Stimulated activated CD4-positive, alpha-beta T cell treated with anti-CD3 and anti-CD28 coated beads, Interleukin-1b, Interleukin-23, amount 100 ng/mL, for 4 hours (primary cell): ENCODE data around the gene SUCLG2.
"Not testable (repeated sequence)": the region's sequence is repeated elsewhere in the genome, so short reads cannot be mapped to it uniquely, and the experiment has no call there.

Experiments
- DNase-seq, 2 donors: peaks; one replicate each; pipeline ENCODE4 v3.0.0-alpha.2; 2020; ENCODE audit warnings: low read depth in 2 of 2

The SUCLG2 gene

DNA sequence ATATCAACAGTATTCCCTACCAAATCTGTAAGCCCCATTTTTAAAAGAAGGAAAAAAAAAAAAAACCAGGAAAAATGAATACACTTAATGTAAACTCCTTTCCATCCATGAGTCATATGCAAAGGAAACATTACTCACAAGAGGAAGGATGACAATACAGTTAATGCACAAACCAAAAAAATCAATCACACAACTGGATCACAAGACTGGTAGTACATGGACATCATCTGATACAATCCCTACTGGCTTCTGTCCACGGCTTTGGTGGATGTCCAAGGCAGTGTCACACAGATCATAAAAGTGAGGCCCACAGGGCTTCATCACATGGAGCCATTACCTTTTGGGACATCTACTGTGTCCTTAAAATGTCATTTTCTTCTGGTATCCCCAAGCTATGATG lies 44.0 kb downstream of the SUCLG2 start:
- no peak for DNase-seq

DNA sequence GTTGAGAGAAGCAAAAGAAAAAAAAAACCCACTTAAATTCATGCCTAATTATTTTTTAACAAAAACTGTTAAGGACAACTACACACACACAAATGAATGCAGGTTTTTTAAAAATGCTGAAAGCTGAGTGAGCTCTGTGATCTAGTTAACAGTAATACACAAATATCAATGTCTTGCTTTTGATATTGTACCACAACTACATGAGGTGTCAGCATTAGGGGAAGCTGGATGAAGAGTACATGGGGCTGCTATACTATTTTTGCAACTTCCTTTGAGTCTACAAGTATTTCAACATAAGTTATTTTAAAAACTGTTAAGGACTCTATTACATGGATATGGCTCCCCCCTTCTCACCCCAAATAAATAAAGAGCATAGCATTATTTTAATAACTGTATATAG lies 44.7 kb downstream of the SUCLG2 start:
- no peak for DNase-seq

DNA sequence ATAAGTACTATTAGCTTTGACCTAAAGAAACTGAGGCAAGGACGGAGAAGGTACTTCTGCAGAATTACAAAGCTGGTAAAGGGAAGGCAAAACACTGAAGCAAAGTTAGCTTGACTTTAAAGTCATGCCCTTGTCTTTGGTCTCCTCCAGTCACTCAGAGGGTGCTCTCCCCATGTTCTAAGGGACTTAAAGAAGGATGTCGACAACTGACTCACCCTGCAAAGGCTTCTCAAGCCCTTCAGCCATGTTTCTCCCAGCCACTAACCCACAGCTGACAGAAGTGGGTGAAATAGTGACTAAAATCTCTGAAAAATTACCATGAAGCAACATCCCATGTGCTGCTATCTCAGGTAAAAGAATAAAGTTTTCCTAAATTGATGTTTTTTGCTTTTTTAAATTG lies 46.4 kb downstream of the SUCLG2 start:
- no peak for DNase-seq

DNA sequence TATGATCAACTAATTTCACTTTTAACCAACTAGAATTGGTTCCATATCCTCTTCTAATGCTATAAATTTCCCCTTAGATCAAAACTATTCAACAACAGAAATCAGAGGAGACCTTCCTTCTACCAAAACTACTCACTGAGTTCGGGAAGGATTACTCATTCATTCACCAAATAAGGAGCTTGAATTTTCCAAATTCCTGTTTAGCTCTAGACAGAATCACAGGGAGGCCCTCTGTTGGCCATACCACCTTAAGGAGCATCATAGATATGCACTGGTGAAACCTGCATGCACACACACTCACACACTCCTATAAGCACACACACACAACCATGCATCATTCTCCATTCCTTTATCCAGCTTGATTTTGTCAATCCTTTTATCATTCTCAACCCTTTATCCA lies 49.0 kb downstream of the SUCLG2 start:
- no peak for DNase-seq

DNA sequence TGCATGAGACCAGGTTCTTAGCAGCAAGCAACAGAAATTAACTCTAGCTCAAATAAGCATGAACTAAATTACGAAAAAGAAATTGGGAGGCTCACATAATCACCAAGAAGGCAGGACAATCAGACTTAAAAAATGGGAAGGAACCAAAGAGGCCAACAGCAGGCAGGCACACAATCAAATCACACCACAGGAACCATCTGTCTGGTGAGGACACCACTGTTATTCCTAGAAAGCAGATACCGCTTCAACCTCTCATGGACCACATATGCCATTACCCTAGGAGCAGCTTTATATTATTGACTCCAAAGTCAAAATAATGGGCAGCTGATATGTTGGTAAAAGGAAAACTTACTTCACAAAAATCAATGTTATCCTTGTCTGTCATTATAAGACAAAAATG lies 51.6 kb downstream of the SUCLG2 start:
- no peak for DNase-seq

DNA sequence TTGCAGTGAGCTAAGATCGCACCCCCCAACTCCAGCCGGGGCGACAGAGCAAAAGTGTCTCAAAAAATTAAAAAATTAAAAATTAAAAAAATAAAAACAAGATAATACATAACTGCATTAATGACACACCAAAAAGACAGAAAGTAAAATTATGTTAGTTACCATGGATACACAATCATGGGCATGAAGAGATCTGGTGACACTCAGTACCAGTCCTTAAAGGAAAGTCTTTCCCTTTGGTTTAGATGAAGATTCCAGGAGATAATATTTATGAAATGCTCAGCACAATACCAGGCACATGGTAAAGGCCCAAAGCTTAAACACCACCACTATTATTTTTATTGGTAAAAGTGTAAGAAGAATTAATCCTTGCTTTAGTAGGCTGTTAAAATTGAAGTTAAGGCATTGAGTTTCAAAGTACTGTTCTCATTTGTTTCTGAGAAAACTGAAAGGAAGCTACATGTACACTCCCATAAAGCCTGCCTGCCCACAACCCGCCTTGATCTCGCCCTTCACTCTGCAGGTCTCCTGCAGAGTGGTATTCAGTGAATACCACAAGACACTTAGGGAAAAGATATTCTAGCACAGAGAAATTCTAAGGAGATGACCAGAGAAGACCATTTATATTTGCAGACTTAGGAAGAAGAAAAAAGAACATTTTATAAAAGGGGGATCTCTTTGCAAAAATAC lies 52.3 kb downstream of the SUCLG2 start:
- DNase-seq = no peak

DNA sequence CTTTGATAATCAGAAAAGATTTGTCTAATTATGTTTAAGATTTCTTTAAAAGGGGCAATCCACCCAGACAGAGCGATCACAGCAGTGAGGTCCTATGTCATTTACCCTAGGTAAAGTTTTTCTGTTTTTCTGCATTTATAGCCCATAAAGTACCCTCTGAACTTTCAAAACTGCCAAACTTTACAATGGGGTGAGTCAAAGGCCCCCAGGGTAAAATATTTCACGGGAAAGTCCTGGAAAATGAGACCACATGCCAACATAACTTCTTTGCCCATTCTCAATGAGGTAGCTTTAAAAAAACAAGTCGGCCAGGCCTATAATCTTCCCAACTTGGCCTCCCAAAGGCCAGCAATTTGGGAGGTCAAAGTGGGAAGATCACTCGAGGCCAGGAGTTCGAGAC lies 53.0 kb downstream of the SUCLG2 start:
- DNase-seq = no peak

DNA sequence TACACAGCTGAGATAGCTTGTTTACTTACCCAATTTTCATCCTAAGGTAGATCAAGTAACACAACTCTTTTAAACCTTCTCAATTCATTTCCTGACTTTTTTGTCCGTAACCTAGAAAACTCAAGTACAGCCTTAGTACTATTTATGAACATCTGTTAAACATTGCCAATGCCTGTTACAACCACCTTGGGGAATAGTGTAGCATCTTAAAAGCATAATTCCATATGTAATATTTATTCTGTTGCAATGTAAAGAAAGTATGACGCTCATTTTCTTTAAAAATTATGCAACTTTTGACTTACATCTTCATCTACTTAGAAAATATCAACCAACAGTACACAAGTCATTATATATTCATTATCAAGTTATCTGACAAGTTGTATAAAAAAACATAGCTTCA lies 54.6 kb downstream of the SUCLG2 start:
- DNase-seq = no peak

DNA sequence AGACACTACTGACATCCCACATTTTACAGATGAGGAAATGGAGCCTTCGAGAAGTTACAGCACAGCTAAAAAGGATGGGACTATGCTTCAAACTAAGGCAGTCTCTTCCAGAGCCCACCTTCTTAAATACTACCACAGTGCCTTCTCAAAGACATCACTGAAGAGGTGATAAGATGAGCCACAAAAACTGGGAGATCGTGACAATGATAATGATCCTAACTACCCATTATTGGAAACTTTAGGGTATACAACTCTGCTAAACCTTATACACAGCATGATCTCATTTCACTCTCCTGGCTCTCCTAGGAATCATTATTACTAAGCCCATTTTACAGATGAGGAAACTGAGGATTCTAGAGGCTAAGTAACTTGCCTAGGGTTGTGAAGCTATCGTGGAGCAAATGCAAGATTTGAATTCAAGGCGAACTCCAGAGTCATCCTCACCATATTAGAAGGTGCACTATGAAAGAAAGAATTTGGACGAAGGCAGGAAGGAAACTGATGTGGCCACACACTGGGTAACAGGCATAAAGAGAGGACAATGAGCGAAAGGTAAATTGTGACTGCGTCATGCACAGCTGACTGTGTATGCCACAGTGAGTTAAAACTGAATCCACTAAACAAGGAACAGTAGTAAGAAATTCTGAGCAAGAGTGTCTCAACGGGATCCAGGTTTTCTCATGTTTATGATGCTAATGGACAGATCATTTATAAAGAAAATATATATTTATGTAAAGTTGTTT lies 55.4 kb downstream of the SUCLG2 start:
- no peak for DNase-seq

DNA sequence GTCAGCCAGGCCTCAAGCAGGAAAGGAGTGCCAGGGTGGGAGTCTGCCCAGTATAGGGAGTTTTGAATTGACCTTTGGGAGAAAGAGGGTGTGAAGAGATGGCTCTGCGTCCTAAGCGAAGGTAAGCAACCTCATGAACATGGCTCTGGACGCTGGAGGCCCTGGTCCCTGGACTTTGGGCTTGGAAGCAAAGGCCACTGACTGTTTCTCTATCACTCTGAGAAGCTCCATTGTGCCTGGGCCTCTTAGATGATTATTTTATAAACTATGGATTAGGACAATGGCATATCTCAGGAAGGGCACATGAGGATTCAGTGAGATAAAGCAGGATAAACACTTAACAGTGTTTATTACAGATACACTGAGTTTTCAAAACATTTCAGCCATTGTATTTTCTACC lies 59.0 kb downstream of the SUCLG2 start:
- DNase-seq = no peak

DNA sequence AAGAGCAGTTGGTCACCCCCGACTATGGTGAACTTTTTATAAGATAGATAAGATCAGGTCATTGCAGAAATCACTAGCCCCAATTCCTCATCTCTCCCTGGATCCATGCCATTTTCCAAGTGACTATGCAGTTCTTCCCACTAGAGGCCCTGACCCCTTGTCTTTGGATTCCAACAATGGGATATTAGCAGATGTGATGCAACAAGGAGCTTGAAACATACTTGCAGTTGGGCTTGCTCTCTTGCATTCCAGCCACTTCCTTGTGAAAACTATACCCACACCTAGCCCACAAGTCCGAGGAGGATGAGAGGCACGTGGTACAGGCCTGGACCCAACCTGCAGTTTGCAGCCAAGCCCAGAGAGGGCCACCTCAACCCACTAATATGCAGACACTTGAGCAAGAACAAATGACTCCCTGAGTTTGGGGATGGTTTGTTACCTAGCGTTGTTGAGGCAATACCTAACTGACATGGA lies 60.6 kb downstream of the SUCLG2 start:
- DNase-seq = no peak

DNA sequence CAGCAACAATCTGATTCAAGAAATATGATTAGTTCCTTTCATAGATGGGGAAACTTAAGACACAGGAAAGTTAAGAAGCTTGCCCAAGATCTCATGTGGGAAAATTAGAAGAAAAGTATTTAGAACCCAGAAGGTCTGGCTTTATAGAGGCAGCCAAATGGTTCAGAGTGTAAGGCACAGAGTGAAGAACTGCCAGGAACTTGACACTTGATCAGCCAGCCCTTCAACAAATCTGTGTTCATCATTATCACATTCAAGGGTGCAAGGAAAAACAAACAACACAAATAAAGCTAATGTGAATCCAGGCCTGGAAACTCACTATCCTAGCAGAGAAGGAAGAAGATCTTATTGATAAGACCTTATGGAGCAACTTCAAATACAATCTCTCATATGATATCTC lies 62.4 kb downstream of the SUCLG2 start:
- DNase-seq = no peak

DNA sequence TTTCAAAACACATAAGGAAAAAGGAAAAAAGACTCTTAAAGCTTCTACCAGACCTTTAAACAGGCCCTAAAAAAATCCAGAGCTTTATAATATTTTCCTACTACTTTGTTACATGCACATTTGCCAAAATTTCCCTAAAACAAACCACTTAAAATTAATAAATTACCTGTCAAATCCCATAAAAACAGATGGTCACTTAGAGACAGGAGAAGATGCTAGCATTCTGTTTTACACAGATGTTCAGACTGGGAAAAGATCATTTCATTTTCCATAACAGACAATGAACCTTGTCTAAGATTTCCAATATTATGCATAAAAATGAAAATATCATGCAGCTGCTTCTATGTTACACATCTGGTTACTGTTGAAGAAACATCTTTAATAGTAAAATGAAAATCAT lies 66.6 kb downstream of the SUCLG2 start:
- DNase-seq = no peak

DNA sequence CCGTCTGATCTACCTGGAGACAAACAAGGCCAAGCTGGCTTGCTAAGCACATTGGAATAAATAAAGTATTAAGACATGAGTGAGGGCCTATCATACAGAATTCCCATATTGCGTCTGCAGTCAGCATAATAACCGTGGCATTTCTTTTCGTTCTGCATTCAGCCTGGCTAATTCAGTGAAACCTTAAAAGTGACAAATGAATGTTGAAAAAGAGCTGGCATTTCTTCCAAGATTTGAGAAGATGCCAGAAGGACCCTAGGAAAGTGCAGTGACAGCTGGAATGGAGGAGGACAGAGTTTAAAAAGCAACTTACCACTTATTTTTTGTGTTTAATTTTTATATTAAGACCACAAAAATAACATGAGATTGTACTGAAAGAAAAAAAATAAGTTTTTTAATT lies 67.1 kb downstream of the SUCLG2 start:
- no peak for DNase-seq

DNA sequence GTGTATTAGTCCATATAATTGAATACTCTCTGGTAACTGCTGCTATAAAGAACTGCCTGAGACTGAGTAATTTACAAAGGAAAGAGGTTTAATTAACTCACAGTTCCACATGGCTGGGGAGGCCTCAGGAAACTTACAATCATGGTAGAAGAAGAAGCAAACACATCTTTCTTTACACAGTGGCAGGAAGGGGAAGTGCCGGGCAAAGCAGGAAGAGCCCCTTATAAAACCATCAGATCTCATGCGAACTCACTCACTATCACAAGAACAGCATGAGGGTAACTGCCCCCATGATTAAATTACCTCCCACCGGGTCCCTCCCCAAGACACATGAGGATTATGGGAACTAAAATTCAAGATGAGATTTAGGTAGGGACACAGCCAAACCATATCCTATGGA lies 69.8 kb downstream of the SUCLG2 start:
- DNase-seq = not testable (repeated sequence)

DNA sequence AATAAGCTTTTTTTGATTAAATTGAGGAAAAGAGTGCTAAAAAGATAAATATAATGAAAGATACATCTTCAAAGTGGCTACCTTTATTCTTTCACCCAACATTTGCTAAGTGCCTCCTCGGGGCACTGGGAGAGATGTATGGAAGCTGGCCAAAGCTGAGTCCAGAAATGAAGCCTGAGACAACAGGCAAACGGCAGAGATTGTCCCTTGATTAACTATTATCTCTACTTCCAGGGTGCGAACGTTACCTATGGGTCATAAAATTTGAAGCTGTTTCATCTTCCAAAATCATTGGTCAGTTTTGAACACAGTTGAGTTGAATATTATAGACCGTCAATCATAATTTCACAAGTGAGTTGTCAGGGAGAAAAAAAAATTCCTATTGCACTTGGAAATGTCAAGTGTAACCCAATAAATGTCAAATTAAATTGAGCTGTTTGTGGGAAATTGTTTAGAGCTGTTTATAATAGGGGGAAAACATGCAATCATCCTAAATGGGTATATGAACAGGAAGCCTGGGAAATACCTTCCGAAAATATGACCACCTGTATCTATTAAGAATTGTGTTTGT lies 73.9 kb downstream of the SUCLG2 start:
- DNase-seq = no peak

DNA sequence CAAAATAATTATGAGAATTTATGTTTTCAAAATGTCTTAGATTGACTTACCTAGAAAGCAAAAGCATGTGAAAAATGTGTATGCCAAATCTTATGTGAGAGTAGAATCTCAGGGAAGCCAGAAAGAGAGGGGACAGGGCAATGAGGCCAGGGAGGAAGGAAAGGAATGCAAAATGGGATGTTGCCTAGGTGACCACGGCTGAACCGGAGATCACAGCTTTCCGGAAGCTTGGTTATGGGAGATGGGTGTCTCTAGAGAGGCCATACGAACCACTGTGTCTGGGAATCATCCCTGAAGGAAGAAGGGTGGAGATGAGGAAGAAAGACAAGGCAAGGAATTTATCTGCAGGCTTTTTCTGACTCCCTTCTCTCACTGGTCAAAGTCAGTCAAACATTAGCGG lies 76.0 kb downstream of the SUCLG2 start:
- no peak for DNase-seq

DNA sequence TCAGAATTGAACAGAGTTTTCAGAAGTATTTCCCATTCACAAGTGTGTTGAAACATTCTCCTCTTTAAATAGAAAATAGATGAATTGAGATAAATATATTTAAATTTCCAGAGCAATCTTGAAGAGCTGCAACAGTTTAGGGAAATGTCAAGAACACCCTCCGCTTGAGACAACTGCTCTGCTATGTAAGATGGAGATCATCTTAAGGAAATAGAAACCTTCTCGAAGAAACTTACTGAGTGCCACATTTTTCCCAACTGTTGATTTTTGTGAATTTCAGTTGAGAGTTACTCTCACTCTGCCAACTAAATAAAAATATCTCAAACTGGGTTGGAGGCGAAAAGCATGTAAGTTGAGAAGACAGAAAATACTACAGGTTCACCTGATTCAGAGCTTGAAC lies 78.0 kb downstream of the SUCLG2 start:
- no peak for DNase-seq

DNA sequence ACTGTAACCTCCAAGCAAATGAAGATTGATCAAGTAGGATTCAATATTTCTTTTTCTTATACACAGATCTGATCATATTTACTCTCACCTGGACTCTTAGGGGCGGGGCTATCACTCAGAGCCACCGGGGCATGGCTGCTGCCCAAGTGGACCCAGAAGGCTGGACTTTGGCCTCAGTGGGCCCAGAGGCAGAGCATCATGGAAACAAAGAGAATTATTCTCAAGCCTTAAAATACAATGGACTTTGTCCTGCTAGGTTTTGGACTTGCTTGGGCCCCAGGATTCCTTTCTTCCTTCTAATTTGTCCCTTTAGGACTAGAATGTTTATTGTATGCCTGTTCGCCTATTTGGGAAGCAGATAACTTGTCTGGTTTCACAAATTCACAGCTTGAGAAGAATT lies 85.1 kb downstream of the SUCLG2 start:
- no peak for DNase-seq

DNA sequence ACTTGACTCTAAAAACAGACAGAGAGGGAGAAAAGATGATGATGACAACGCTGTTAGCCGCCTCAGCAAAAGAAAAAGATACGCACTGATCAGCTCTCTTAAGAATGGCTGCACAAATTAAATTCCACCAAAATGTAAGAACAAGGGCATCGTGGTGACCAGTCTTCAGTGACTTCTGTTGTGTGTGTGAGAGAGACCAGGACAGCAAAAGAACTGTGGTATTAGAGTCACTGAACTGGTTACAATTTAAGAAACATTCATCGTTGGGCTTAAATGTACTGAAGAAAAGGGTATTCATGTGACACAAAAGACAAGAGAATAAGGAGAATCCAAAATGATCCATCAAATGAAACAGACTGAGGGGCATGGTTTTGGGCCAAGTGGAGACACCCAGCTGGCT lies 86.5 kb downstream of the SUCLG2 start:
- DNase-seq = no peak

DNA sequence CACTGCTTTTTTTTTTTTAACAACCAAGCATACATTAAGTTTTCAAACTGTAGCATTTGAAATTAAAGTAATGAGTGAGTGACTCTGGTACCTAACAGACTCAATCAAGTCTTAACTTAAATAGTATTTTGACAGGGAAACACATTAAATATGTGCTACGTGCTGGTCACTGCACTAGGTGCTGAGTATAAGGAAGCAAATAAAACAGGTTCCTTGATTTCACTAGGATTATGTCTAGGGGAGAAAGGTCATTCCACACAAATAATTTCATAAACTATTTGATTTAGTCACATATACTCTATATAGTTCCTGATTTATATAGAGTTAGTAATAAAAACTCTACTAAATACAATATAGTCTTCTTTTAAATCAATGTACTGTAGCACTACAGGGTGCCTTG lies 89.4 kb downstream of the SUCLG2 start:
- DNase-seq = no peak

DNA sequence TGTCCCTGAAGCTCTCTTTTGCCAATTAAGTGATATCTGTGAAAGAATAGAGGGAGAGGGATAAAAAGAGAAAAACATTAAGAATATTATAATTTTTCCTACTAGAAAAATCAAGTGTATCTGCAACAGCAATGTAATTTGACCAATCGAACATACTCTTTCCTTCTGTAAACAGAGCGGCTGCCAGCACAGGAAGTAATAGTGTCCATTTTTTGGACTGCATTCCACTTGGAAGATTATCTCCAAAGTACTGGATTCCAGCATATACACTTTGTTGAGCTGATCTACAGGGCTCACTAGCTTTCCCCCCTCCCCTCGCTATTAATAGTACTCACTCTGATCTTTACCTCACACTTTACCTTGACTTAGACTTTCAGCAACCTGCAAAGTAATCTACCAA lies 90.4 kb downstream of the SUCLG2 start:
- no peak for DNase-seq

DNA sequence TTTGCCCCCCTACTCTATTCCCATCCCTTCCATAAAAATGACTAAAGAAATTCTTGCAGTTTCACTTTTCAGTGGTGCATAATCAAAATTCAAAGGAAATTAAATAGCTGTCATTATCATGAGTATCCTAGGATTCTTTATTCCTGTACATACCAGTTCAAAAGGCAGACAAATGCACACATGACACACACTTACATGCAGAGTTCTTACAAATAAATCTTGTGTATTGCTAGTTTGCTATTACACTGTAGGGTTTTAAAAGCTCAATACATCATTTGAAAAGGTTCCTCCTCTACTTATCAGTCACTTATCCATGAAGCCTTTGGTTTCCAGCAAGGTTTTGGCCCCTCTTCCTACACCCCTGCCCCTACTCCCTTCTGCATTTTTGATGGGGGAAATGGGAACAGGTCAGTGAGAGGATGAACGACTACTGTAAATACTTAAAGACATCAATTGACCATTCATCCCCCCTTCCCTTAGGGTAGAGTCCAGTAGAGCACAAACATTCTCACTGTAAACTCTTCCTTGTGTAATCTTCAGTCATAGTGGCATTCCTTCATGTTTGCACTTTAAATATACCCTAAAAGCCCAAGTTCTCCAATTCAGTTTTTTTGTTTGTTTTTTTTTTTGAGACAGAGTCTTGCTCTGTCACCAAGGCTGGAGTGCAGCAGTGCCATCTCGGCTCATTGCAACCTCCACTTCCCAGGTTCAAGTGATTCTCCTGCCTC lies 92.6 kb downstream of the SUCLG2 start:
- no peak for DNase-seq
